ENCODE measurements around the gene SLC25A2.

- TF ChIP-seq, protein P1, sequence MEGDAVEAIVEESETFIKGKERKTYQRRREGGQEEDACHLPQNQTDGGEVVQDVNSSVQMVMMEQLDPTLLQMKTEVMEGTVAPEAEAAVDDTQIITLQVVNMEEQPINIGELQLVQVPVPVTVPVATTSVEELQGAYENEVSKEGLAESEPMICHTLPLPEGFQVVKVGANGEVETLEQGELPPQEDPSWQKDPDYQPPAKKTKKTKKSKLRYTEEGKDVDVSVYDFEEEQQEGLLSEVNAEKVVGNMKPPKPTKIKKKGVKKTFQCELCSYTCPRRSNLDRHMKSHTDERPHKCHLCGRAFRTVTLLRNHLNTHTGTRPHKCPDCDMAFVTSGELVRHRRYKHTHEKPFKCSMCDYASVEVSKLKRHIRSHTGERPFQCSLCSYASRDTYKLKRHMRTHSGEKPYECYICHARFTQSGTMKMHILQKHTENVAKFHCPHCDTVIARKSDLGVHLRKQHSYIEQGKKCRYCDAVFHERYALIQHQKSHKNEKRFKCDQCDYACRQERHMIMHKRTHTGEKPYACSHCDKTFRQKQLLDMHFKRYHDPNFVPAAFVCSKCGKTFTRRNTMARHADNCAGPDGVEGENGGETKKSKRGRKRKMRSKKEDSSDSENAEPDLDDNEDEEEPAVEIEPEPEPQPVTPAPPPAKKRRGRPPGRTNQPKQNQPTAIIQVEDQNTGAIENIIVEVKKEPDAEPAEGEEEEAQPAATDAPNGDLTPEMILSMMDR (conservative IDR thresholded peaks at IDR 0.05), result peak; percentile 44
- no peak for TF ChIP-seq EZH2 (IDR thresholded peaks at IDR 0.05; ENCODE audit: low read depth)
Measured at GRCh38 chr5:141349917-141350619, 46.2 kb upstream of the SLC25A2 start, which contains the start of gene PCDHGB1.

Data from PC-9 (cell line).